ENCODE data around the gene HIPK1.

HIPK1 gene

DNA sequence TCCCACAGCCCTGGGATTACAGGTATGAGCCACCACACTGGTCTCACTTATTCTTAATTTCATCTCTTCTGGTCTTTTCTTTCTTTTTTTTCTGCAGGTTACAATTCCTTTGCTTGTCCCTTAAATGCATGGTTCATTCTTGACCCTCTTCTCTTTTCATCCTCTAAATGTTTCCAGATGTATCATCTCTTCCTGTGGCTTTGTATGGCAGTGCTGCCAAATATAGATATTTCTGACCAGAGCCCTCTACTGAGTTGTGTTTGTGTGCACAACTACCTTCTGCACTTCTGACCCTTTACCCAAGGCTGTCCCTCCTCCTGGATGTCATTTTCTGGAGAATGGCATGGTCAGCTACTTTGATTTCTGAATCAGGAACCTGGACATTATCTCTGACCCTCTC lies 82.7 kb downstream of the HIPK1 start:
- TF ChIP-seq GATA3 (IDR thresholded peaks at IDR 0.05; ENCODE audit: low read depth, low read length) = no peak
- TF ChIP-seq GATA2 (IDR thresholded peaks at IDR 0.05; ENCODE audit: low read depth, low read length) = no peak

DNA sequence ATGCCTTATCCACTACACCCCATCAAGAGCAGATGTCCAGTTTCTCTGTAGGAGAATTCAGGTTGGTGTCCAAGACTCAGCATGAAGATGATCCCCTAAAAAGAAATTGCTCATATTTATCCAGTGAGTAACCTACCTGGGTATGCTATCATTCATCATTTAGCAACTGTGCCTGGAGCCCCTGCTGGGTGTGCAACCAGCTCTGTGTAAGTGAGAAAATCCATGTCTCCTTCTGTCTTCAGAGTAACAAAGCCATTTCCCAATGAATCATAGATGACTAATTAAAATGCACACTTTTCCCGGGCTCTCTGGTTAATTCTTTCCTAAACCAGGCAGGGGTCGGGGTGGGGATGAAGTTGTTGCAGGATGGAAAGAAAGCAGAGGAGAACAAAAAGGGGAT lies 86.0 kb downstream of the HIPK1 start:
- TF ChIP-seq GATA3 (IDR thresholded peaks at IDR 0.05; ENCODE audit: low read depth, low read length) = no peak
- no peak for TF ChIP-seq GATA2 (IDR thresholded peaks at IDR 0.05; ENCODE audit: low read depth, low read length)

DNA sequence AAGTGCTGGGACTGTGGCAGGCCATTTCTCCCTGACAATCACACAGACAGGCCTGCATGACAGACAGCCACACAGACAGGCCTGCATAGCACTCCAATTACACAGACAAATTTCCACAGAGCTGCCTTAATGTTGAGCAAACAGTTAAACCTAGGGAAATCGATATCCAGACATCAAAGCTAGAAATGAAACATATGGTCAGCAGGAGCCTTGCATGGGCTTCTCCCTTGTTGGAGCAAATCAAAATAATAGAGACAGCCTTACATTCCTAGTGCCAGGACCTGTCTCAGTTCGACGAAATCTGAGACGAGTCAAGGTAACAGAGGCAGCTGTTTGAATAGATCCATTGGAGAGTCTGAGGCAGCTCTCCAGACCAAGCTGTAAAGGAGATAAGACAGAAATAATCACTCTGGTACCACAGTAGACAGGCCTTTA lies 92.6 kb downstream of the HIPK1 start:
- TF ChIP-seq GATA2 (IDR thresholded peaks at IDR 0.05; ENCODE audit: low read depth, low read length) (no peak), GATA3 (IDR thresholded peaks at IDR 0.05; ENCODE audit: low read depth, low read length) (no peak)

DNA sequence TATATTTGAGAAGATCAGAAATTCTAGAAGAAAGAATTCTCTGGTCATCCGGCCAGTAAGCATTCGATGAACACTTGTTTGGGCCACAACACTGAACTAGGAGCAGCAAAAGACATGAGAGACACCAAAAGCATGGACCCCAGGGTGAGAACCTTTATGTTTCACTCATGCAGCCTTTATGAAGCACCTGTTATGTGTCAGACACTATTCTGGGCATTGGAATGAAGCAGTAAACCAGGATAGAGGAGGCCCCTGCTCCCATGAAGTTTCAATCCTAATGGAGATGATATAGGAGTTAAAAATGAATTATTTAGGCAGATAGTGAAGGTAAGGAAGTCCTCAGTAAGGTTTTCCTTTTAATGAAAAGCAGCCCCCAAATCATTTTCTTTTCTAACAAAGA lies 93.8 kb downstream of the HIPK1 start:
- TF ChIP-seq GATA3 (IDR thresholded peaks at IDR 0.05; ENCODE audit: low read depth, low read length) = no peak
- TF ChIP-seq GATA2 (IDR thresholded peaks at IDR 0.05; ENCODE audit: low read depth, low read length) = no peak

DNA sequence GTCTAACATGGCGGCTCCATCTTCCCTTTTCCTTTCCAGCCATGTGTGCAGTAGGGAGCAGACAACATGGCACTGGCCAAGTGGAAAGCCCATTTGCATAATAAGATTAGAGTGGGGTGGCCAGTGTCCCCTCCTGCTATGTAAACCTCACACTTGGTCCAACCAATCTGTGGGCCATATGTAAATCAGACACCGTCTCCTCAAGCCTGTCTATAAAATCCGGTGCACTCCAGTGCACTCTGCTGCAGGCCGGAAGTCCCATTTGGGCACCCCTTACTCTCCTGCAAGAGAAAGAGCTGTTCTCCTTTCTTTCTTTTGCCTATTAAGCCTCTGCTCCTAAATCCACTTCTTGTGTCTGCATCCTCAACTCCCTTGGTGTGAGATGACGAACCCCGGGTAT lies 94.3 kb downstream of the HIPK1 start:
- TF ChIP-seq GATA2 (IDR thresholded peaks at IDR 0.05; ENCODE audit: low read depth, low read length) = no peak
- TF ChIP-seq GATA3 (IDR thresholded peaks at IDR 0.05; ENCODE audit: low read depth, low read length) = no peak

DNA sequence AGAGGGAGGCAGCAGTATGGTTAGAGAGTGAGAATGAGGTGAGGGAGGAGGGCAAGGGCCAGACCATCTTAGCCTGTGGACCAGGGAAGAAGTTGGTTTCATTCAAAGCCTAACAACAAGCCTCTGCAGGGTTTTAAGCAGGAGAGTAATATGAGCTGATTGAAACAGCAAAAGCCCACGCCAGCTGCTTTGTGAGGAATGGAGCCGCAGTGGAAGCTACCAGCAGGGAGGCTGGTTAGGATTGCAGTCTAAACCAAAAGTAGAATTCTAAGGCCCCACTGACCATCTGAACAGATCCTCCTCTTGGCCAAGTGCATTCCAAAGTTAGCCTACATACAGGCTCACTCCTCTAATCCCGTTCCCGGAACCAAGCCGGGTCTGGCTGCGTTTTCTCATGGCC lies 94.9 kb downstream of the HIPK1 start:
- TF ChIP-seq GATA3 (IDR thresholded peaks at IDR 0.05; ENCODE audit: low read depth, low read length) (no peak), GATA2 (IDR thresholded peaks at IDR 0.05; ENCODE audit: low read depth, low read length) (no peak)

DNA sequence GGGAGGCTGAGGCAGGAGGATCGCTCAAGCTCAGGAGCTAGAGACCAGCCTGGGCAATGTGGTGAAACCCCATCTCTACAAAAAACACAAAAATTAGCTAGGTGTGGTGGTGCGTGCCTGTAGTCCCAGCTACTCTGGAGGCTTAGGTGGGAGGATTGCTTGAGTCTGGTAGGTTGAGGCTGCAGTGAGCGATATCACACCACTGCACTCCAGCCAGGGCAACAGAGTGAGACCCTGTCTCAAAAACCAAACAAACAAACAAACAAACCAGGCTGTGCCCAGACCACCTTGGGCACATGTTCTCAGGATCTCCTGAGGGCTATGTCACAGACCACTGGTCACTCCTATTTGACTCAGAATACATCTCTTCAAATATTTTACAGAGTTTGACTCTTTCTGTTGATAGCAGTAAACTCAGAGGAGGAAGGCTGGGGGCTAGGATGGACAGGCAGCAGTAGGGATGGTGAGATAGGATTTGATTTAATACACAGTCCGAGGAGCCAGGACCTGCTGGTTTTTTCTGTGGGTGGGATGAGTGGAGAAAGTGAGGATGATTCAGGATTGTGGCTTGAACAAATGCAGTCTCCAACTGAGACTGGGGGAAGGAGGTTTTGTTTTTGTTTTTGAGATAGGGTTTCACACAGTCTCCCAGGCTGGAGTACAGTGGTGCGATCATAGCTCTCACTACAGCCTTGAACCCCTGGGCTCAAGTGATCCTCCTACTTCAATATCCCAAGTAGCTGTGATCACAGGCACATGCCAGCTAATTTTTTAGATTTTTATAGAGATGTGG lies 96.7 kb downstream of the HIPK1 start:
- no peak for TF ChIP-seq GATA3 (IDR thresholded peaks at IDR 0.05; ENCODE audit: low read depth, low read length)
- TF ChIP-seq GATA2 (IDR thresholded peaks at IDR 0.05; ENCODE audit: low read depth, low read length) = no peak

DNA sequence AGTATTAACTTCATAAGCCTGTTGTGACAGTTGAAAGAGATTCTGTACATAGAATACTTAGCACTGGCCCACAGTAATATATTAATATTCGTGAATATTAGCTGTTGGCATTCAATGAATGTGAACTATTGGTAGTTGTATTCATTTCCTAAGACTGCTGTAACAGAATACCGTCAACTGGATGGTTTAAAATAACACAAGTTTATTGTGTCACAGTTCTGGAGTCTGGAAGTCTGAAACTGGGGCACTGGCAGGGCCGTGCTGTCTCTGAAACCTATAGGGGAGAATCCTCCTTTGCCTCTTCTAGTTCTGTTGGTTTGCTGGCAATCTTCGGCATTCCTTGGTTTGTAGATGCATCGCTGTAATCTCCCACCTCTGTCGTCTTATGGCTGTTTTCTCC lies 97.7 kb downstream of the HIPK1 start:
- TF ChIP-seq GATA2 (IDR thresholded peaks at IDR 0.05; ENCODE audit: low read depth, low read length) = no peak
- no peak for TF ChIP-seq GATA3 (IDR thresholded peaks at IDR 0.05; ENCODE audit: low read depth, low read length)

Measured in SH-SY5Y (cell line).